Trophoblast cell (in vitro differentiated cells and primary cell): ENCODE data around the gene NMNAT2.
"Not testable (repeated sequence)": the region's sequence is repeated elsewhere in the genome, so short reads cannot be mapped to it uniquely, and the experiment has no call there.

Experiments
- DNase-seq, 2 donors: peaks; one replicate each; pipeline ENCODE4 v3.0.0-alpha.2; 2016
- H2AFZ ChIP-seq: 2 replicates; pipeline ENCODE4 v1.6.1; 2013; ENCODE audit warnings: low read length, moderate library complexity, mild to moderate bottlenecking; ENCODE audit not compliant: insufficient read depth, poor library complexity
- H2AK5ac ChIP-seq: 2 replicates; pipeline ENCODE4 v1.6.1; 2013; ENCODE audit warnings: mild to moderate bottlenecking, low read length
- H2BK120ac ChIP-seq: 2 replicates; pipeline ENCODE4 v1.6.1; 2013; ENCODE audit warnings: low read length, mild to moderate bottlenecking, moderate library complexity; ENCODE audit not compliant: insufficient read depth, poor library complexity
- H2BK12ac ChIP-seq: 2 replicates; pipeline ENCODE4 v1.6.1; 2013; ENCODE audit warnings: mild to moderate bottlenecking, low read length, moderate library complexity
- H2BK5ac ChIP-seq: 2 replicates; pipeline ENCODE4 v1.6.1; 2013; ENCODE audit warnings: low read length, low read depth, moderate library complexity, mild to moderate bottlenecking; ENCODE audit not compliant: poor library complexity
- H3K14ac ChIP-seq: 2 replicates; pipeline ENCODE4 v1.6.1; 2013; ENCODE audit warnings: mild to moderate bottlenecking, low read length
- H3K18ac ChIP-seq: 2 replicates; pipeline ENCODE4 v1.6.1; 2013; ENCODE audit warnings: mild to moderate bottlenecking, low read length
- H3K23ac ChIP-seq: 2 replicates; pipeline ENCODE4 v1.6.1; 2013; ENCODE audit warnings: low read length
- H3K27ac ChIP-seq: 2 replicates; pipeline ENCODE4 v1.5.1; 2013; ENCODE audit warnings: low read depth, mild to moderate bottlenecking, inconsistent platforms, low read length, moderate library complexity
- H3K27me3 ChIP-seq: 2 replicates; pipeline ENCODE4 v1.6.1; 2013; ENCODE audit warnings: inconsistent platforms, mild to moderate bottlenecking, low read length, moderate library complexity; ENCODE audit not compliant: insufficient read depth
- H3K36me3 ChIP-seq, 2 experiments: 1 replicate in 1 of 2; 2 replicates in 1 of 2; pipeline ENCODE4 v1.6.1; 2013; ENCODE audit warnings: low read length in 2 of 2, mild to moderate bottlenecking in 2 of 2, moderate library complexity in 1 of 2; ENCODE audit not compliant: insufficient read depth in 2 of 2, control insufficient read depth in 1 of 2
- H3K4ac ChIP-seq: 2 replicates; pipeline ENCODE4 v1.6.1; 2013; ENCODE audit warnings: low read depth, mild to moderate bottlenecking, low read length, moderate library complexity
- H3K4me1 ChIP-seq, 2 experiments: 1 replicate in 1 of 2; 2 replicates in 1 of 2; pipeline ENCODE4 v1.6.1; 2013; ENCODE audit warnings: low read length in 2 of 2, mild to moderate bottlenecking in 2 of 2, moderate library complexity in 1 of 2; ENCODE audit not compliant: insufficient read depth in 2 of 2, control insufficient read depth in 1 of 2
- H3K4me2 ChIP-seq: 2 replicates; pipeline ENCODE4 v1.6.1; 2013; ENCODE audit warnings: inconsistent platforms, mild to moderate bottlenecking, low read length, moderate library complexity
- H3K4me3 ChIP-seq: 2 replicates; pipeline ENCODE4 v1.5.1; 2013; ENCODE audit warnings: mild to moderate bottlenecking, low read depth, low read length, inconsistent platforms
- H3K79me1 ChIP-seq: one replicate; pipeline ENCODE4 v1.6.1; 2013; ENCODE audit warnings: low read length
- H3K79me2 ChIP-seq: 2 replicates; pipeline ENCODE4 v1.6.1; 2013; ENCODE audit warnings: low read length, mild to moderate bottlenecking; ENCODE audit not compliant: control insufficient read depth, insufficient read depth, poor library complexity
- H3K9ac ChIP-seq: 2 replicates; pipeline ENCODE4 v1.6.1; 2013; ENCODE audit warnings: mild to moderate bottlenecking, low read length
- H3K9me3 ChIP-seq: 2 replicates; pipeline ENCODE4 v1.6.1; 2013; ENCODE audit warnings: low read depth, mild to moderate bottlenecking, control low read depth, inconsistent platforms, low read length; ENCODE audit not compliant: insufficient read depth
- H4K12ac ChIP-seq: 2 replicates; pipeline ENCODE4 v1.6.1; 2013; ENCODE audit warnings: low read depth, mild to moderate bottlenecking, low read length, moderate library complexity
- H4K8ac ChIP-seq: 2 replicates; pipeline ENCODE4 v1.6.1; 2013; ENCODE audit warnings: low read depth, mild to moderate bottlenecking, low read length, moderate library complexity
- H4K91ac ChIP-seq: one replicate; pipeline ENCODE4 v1.6.1; 2013; ENCODE audit warnings: low read depth, mild to moderate bottlenecking, low read length, moderate library complexity
- WGBS: extraction: QIAGEN DNeasy Blood & Tissue Kit; methylation state at CpG from one replicate; pipeline ENCODE4 v1.1.7; 2013; ENCODE audit warnings: missing lambda C conversion rate; ENCODE audit not compliant: insufficient read length, insufficient coverage; ENCODE audit errors: extremely low coverage; 5-methylcytosine and 5-hydroxymethylcytosine counted together

The NMNAT2 gene

GRCh38 chr1:183433703-183434102 is 15.5 kb upstream of the NMNAT2 start:
- H4K8ac ChIP-seq, result no peak overlapping the region
- no peak overlapping the region for H3K23ac ChIP-seq
- H2AFZ ChIP-seq, result no peak overlapping the region
- no peak overlapping the region for H3K4ac ChIP-seq
- no peak overlapping the region for H3K18ac ChIP-seq
- H2BK120ac ChIP-seq, result no peak overlapping the region
- no peak overlapping the region for H3K14ac ChIP-seq
- no peak overlapping the region for H3K4me2 ChIP-seq
- DNase-seq, result no peak
- no peak overlapping the region for H2BK5ac ChIP-seq
- H3K9ac ChIP-seq, result no peak overlapping the region
- no peak overlapping the region for H4K12ac ChIP-seq
- no peaks in the 10 kb centered on the region for H3K79me1 ChIP-seq
- no peak overlapping the region for H3K27ac ChIP-seq
- no peak overlapping the region for H3K4me3 ChIP-seq
- peak overlapping the region; percentile 78 for H2BK12ac ChIP-seq
- no peaks in the 10 kb centered on the region for H3K27me3 ChIP-seq
- peak overlapping the region; percentile 50 for H4K91ac ChIP-seq
- H3K79me2 ChIP-seq, result no peaks in the 10 kb centered on the region
- no peaks in the 10 kb centered on the region for H3K36me3 ChIP-seq
- H2AK5ac ChIP-seq, result peak overlapping the region; percentile 44
- peaks cover 4 to 6% of the 10 kb centered on the region in 2 experiments for H3K4me1 ChIP-seq
- WGBS, result no CpG with 5 or more reads among the region's 1 CpG
- no peaks in the 10 kb centered on the region for H3K9me3 ChIP-seq

- no peak overlapping the region for H2BK5ac ChIP-seq
- H3K4ac ChIP-seq, result no peak overlapping the region
- H2BK12ac ChIP-seq, result no peak overlapping the region
- no peak overlapping the region for H3K4me2 ChIP-seq
- peaks cover 4 to 6% of the 10 kb centered on the region in 2 experiments for H3K4me1 ChIP-seq
- H3K27ac ChIP-seq, result no peak overlapping the region
- H4K91ac ChIP-seq, result peak overlapping the region; percentile 22
- no peak overlapping the region for H3K14ac ChIP-seq
- no CpG with 5 or more reads among the region's 2 CpGs for WGBS
- no peak overlapping the region for H3K9ac ChIP-seq
- no peak overlapping the region for H4K8ac ChIP-seq
- no peak overlapping the region for H3K18ac ChIP-seq
- no peak overlapping the region for H2AK5ac ChIP-seq
- no peaks in the 10 kb centered on the region for H3K79me2 ChIP-seq
- no peak for DNase-seq
- no peak overlapping the region for H3K4me3 ChIP-seq
- H4K12ac ChIP-seq, result no peak overlapping the region
- no peaks in the 10 kb centered on the region for H3K9me3 ChIP-seq
- H3K36me3 ChIP-seq, result no peaks in the 10 kb centered on the region
- no peak overlapping the region for H2AFZ ChIP-seq
- no peaks in the 10 kb centered on the region for H3K27me3 ChIP-seq
- no peaks in the 10 kb centered on the region for H3K79me1 ChIP-seq
- H3K23ac ChIP-seq, result no peak overlapping the region
- no peak overlapping the region for H2BK120ac ChIP-seq
Measured at GRCh38 chr1:183432548-183432875, 14.3 kb upstream of the NMNAT2 start.

- no peak overlapping the region for H2BK12ac ChIP-seq
- no peak overlapping the region for H3K4me2 ChIP-seq
- no peak overlapping the region for H3K9ac ChIP-seq
- peaks cover 4 to 6% of the 10 kb centered on the region in 2 experiments for H3K4me1 ChIP-seq
- no peak overlapping the region for H2AFZ ChIP-seq
- no peaks in the 10 kb centered on the region for H3K36me3 ChIP-seq
- no peak overlapping the region for H4K12ac ChIP-seq
- WGBS, result no CpG with 5 or more reads among the region's 4 CpGs
- no peak overlapping the region for H2BK120ac ChIP-seq
- no peak overlapping the region for H2AK5ac ChIP-seq
- H4K8ac ChIP-seq, result no peak overlapping the region
- H3K23ac ChIP-seq, result no peak overlapping the region
- H3K14ac ChIP-seq, result peak overlapping the region; percentile 43
- H4K91ac ChIP-seq, result peak overlapping the region; percentile 21
- H3K27ac ChIP-seq, result no peak overlapping the region
- DNase-seq, result no peak
- H3K4me3 ChIP-seq, result no peak overlapping the region
- peak overlapping the region; percentile 25 for H3K4ac ChIP-seq
- H3K18ac ChIP-seq, result no peak overlapping the region
- H3K27me3 ChIP-seq, result no peaks in the 10 kb centered on the region
- no peak overlapping the region for H2BK5ac ChIP-seq
- peaks cover 1% of the 10 kb centered on the region for H3K9me3 ChIP-seq
- no peaks in the 10 kb centered on the region for H3K79me2 ChIP-seq
- no peaks in the 10 kb centered on the region for H3K79me1 ChIP-seq
Measured at GRCh38 chr1:183431840-183432547, 13.8 kb upstream of the NMNAT2 start.

GRCh38 chr1:183427591-183427990 is 9.4 kb upstream of the NMNAT2 start:
- no CpG with 5 or more reads among the region's 3 CpGs for WGBS
- not testable (repeated sequence) for H3K4me2 ChIP-seq, H4K91ac ChIP-seq, H3K9ac ChIP-seq, H3K79me1 ChIP-seq, H3K4me1 ChIP-seq, H3K9me3 ChIP-seq, H3K27me3 ChIP-seq, H2BK5ac ChIP-seq, H3K14ac ChIP-seq, H3K36me3 ChIP-seq, H3K23ac ChIP-seq, H2BK12ac ChIP-seq, H2BK120ac ChIP-seq, H3K18ac ChIP-seq, H4K8ac ChIP-seq, H3K27ac ChIP-seq, H4K12ac ChIP-seq, H2AFZ ChIP-seq, H3K4me3 ChIP-seq, H3K4ac ChIP-seq, H2AK5ac ChIP-seq, DNase-seq, H3K79me2 ChIP-seq
